Neural cell (in vitro differentiated cells): ENCODE data around the gene ADGRF1. TPM values are rescaled to one million over a fixed set of nuclear protein-coding genes. Genes with fewer than 3 reads are reported as not detected.
A peak's percentile ranks its signal among the peaks of the same experiment; 100 is the strongest.

ENCODE experiments used
- H2AFZ ChIP-seq: fragments of 200-600, 300-800 bp; sonication (generic), shearing (Covaris generic); 2 replicates; pipeline ENCODE4 v1.6.0; 2014; ENCODE audit warnings: low read depth, mild to moderate bottlenecking, antibody characterized with exemption, low read length, moderate library complexity
- H3F3A ChIP-seq: fragments of 200-600 bp; shearing (Covaris generic); 2 replicates; pipeline ENCODE4 v1.6.1; 2016; ENCODE audit warnings: mild to moderate bottlenecking, moderate library complexity, mixed read lengths, antibody characterized with exemption, low read length; ENCODE audit not compliant: insufficient read depth, poor library complexity, severe bottlenecking
- H3K27ac ChIP-seq: fragments of 200-600, 300-800 bp; sonication (generic), shearing (Covaris generic); 2 replicates; pipeline ENCODE4 v1.5.1; 2014; ENCODE audit warnings: mild to moderate bottlenecking, low read length, moderate library complexity
- H3K27me3 ChIP-seq: fragments of 300-800, 200-600 bp; sonication (generic), shearing (Covaris generic); 2 replicates; pipeline ENCODE4 v1.6.0; 2014; ENCODE audit warnings: mild to moderate bottlenecking, low read depth, low read length, moderate library complexity; ENCODE audit not compliant: insufficient read depth
- H3K36me3 ChIP-seq: fragments of 300-800, 200-600 bp; sonication (generic), shearing (Covaris generic); 2 replicates; pipeline ENCODE4 v1.5.1; 2014; ENCODE audit warnings: mild to moderate bottlenecking, antibody characterized with exemption, low read length, moderate library complexity; ENCODE audit not compliant: insufficient read depth
- H3K4me2 ChIP-seq: fragments of 300-800, 200-600 bp; sonication (generic), shearing (Covaris generic); 2 replicates; pipeline ENCODE4 v1.6.0; 2014; ENCODE audit warnings: mild to moderate bottlenecking, low read length
- H3K4me3 ChIP-seq: fragments of 300-800, 200-600 bp; sonication (generic), shearing (Covaris generic); 2 replicates; pipeline ENCODE4 v1.5.1; 2014; ENCODE audit warnings: mild to moderate bottlenecking, low read length, moderate library complexity
- H3K79me2 ChIP-seq: fragments of 200-600 bp; shearing (Covaris generic); replicated peaks from 2 replicates; pipeline ENCODE4 v1.6.0; 2014; ENCODE audit warnings: mild to moderate bottlenecking, low read length, moderate library complexity; ENCODE audit not compliant: insufficient read depth
- H3K9ac ChIP-seq: fragments of 300-800, 200-600 bp; sonication (generic), shearing (Covaris generic); 2 replicates; pipeline ENCODE4 v1.6.1; 2016; ENCODE audit warnings: mild to moderate bottlenecking, low read length, mixed read lengths
- H3K9me2 ChIP-seq: fragments of 200-600 bp; shearing (Covaris generic); 2 replicates; pipeline ENCODE4 v1.6.1; 2016; ENCODE audit warnings: mild to moderate bottlenecking, low read length, mixed read lengths; ENCODE audit not compliant: insufficient read depth
- H3K9me3 ChIP-seq: fragments of 200-600, 300-800 bp; sonication (generic), shearing (Covaris generic); 2 replicates; pipeline ENCODE4 v1.6.1; 2016; ENCODE audit warnings: mild to moderate bottlenecking, mixed run types, low read length, moderate library complexity, mixed read lengths
- H4K20me1 ChIP-seq: fragments of 200-600 bp; shearing (Covaris generic); 2 replicates; pipeline ENCODE4 v1.6.1; 2016; ENCODE audit warnings: mild to moderate bottlenecking, mixed run types; ENCODE audit not compliant: insufficient read depth
- CTCF ChIP-seq: fragments of 450-650 bp; IDR thresholded peaks from 2 replicates; pipeline ENCODE4 v1.5.1; 2014; ENCODE audit warnings: antibody characterized with exemption, mild to moderate bottlenecking, moderate library complexity; ENCODE audit not compliant: poor library complexity, severe bottlenecking
- EP300 ChIP-seq: fragments of 450-650 bp; conservative IDR thresholded peaks from 2 replicates; pipeline ENCODE4 v1.6.1; 2014; ENCODE audit warnings: antibody characterized with exemption, mild to moderate bottlenecking, moderate library complexity; ENCODE audit not compliant: poor library complexity, severe bottlenecking
- EZH2 ChIP-seq: fragments of 200-600, 300-800 bp; shearing (Covaris generic), sonication (generic); IDR thresholded peaks from 2 replicates; pipeline ENCODE4 v1.6.1; 2014; ENCODE audit warnings: antibody characterized with exemption, low read length, borderline replicate concordance, mild to moderate bottlenecking; ENCODE audit not compliant: insufficient read depth, poor library complexity, severe bottlenecking
- MXI1 ChIP-seq: fragments of 450-650 bp; conservative IDR thresholded peaks from 2 replicates; pipeline ENCODE4 v1.6.1; 2014; ENCODE audit warnings: antibody characterized with exemption, mild to moderate bottlenecking; ENCODE audit not compliant: poor library complexity, severe bottlenecking
- POLR2AphosphoS5 ChIP-seq: IDR thresholded peaks from 2 replicates; pipeline ENCODE4 v1.6.1; 2012
- RAD21 ChIP-seq: fragments of 450-650 bp; conservative IDR thresholded peaks from 2 replicates; pipeline ENCODE4 v1.6.1; 2014; ENCODE audit warnings: antibody characterized with exemption, mild to moderate bottlenecking, moderate library complexity
- SMC3 ChIP-seq: fragments of 450-650 bp; conservative IDR thresholded peaks from 2 replicates; pipeline ENCODE4 v1.6.1; 2014; ENCODE audit warnings: antibody characterized with exemption, mild to moderate bottlenecking, moderate library complexity; ENCODE audit not compliant: poor library complexity
- TAF1 ChIP-seq: IDR thresholded peaks from 2 replicates; pipeline ENCODE4 v1.6.1; 2012; ENCODE audit warnings: low read depth
- polyA plus RNA-seq: library from polyadenylated mRNA; depleted of rRNA; stranded (reverse); fragments of >200 nt; gene quantifications from 2 replicates; pipeline ENCODE4 v1.2.3, GENCODE V29; 2014
- TF ChIP-seq, protein P1 (sequence below): IDR thresholded peaks from 2 replicates; pipeline ENCODE4 v1.6.1; 2012; ENCODE audit warnings: borderline replicate concordance

ADGRF1 gene
- polyA plus RNA-seq, 1 donor from 2014 or later = not detected

DNA sequence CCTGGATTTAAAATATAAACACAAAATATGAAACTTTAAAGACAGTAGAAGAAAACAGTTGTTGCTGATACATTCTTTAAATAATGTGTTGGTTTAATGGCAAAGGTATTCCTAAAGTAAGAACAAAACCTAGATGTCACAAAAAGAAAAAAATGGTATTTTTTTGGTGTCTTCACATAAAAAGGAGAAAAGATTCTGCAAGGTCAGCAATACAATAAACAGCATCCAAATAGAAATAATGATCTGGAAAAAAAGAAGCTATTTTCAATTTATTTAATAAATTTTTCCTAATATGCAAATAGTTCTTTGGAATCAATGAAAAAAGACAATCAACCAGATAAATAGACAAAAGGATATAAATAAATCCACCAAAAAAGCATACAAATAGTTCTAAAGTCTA, 6.5 kb upstream of the ADGRF1 start:
- Histone ChIP-seq H3K4me3 (no peak overlapping the region), H3F3A (no peaks in the 10 kb centered on the region), H3K9me3 (no peaks in the 10 kb centered on the region), H3K4me2 (no peak overlapping the region), H3K79me2 (no peaks in the 10 kb centered on the region), H3K9ac (no peak overlapping the region), H3K9me2 (no peaks in the 10 kb centered on the region), H3K27me3 (no peaks in the 10 kb centered on the region), H3K27ac (no peak overlapping the region), H2AFZ (no peak overlapping the region), H3K36me3 (no peaks in the 10 kb centered on the region), H4K20me1 (no peaks in the 10 kb centered on the region)
- TF ChIP-seq, protein P1, sequence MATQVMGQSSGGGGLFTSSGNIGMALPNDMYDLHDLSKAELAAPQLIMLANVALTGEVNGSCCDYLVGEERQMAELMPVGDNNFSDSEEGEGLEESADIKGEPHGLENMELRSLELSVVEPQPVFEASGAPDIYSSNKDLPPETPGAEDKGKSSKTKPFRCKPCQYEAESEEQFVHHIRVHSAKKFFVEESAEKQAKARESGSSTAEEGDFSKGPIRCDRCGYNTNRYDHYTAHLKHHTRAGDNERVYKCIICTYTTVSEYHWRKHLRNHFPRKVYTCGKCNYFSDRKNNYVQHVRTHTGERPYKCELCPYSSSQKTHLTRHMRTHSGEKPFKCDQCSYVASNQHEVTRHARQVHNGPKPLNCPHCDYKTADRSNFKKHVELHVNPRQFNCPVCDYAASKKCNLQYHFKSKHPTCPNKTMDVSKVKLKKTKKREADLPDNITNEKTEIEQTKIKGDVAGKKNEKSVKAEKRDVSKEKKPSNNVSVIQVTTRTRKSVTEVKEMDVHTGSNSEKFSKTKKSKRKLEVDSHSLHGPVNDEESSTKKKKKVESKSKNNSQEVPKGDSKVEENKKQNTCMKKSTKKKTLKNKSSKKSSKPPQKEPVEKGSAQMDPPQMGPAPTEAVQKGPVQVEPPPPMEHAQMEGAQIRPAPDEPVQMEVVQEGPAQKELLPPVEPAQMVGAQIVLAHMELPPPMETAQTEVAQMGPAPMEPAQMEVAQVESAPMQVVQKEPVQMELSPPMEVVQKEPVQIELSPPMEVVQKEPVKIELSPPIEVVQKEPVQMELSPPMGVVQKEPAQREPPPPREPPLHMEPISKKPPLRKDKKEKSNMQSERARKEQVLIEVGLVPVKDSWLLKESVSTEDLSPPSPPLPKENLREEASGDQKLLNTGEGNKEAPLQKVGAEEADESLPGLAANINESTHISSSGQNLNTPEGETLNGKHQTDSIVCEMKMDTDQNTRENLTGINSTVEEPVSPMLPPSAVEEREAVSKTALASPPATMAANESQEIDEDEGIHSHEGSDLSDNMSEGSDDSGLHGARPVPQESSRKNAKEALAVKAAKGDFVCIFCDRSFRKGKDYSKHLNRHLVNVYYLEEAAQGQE = no peak
- TF ChIP-seq POLR2AphosphoS5 = no peak
- TF ChIP-seq CTCF = no peak
- no peak for TF ChIP-seq SMC3
- no peak for TF ChIP-seq RAD21
- TF ChIP-seq TAF1 = no peak
- no peak for TF ChIP-seq MXI1

DNA sequence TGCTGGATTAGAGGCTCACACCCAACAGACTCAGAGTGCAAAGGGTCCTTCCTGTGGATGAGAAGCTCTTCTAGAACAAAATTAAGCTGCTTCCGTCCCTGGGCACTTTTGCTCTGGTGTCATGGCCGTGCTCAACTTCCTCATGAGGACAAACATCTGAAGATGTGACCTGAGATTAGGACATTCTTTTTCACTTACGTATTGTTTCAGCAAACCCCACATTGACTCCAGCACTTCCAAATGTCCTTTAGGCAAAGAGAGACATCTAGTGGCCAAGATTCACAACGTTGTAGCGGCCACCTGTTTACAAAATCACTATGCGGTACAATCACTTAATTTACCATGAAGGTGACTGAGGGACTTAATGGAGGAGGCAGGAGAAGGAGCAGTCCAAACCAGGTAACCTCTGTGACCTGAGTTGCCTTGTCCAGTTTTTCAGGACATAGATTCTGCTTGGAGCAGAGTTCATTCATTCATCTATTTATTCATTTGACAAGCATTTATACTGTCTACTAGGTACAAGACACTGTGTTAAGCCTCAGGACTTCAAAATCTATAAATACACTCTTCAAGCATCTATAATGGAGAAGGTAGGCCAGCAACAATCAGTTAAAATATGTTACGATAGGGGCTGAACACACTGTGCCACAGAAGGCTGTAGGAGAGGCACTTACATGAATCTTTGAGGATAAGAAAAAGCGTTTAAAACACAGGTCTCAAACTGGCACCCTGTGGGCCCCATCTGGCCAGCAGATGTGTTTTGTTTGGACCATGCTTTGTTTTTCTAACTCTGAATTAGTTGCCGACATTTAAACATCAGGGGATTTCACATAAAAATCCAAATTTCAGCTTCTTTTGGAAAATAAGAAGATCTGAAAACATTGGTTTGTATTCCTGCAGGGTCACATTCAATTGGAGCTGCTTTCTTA, 5.6 kb upstream of the ADGRF1 start:
- Histone ChIP-seq H3K9me3 (no peaks in the 10 kb centered on the region), H3K36me3 (no peaks in the 10 kb centered on the region), H4K20me1 (no peaks in the 10 kb centered on the region), H3K79me2 (no peaks in the 10 kb centered on the region), H3K9me2 (no peaks in the 10 kb centered on the region), H3K9ac (no peak overlapping the region), H3K27me3 (no peaks in the 10 kb centered on the region), H3K27ac (no peak overlapping the region), H2AFZ (no peak overlapping the region), H3K4me2 (no peak overlapping the region), H3K4me3 (no peak overlapping the region), H3F3A (no peaks in the 10 kb centered on the region)
- TF ChIP-seq EP300 = no peak
- TF ChIP-seq POLR2AphosphoS5 = no peak
- peak; percentile 87 for TF ChIP-seq SMC3
- peak; percentile 86 for TF ChIP-seq RAD21
- TF ChIP-seq EZH2 = no peak
- peak; percentile 87 for TF ChIP-seq CTCF
